Measurements from ENCODE around the gene MMP14. TPM values are rescaled to one million over a fixed set of nuclear protein-coding genes. Genes with fewer than 3 reads are reported as not detected.

MMP14 gene
- total and polyA plus RNA-seq, 12 donors, result 13.6 to 43.3 (median 21.8) TPM

GRCh38 chr14:22835505-22835904, 880 bp upstream of the MMP14 start:
- DNase-seq, result no peak
- peaks cover 0 to 43% (median 0%) of the 10 kb centered on the region in 9 donors for H3K36me3 ChIP-seq
- no peak overlapping the region for H3K4me3 ChIP-seq
- H3K4me1 ChIP-seq, result peaks cover 7 to 44% (median 34%) of the 10 kb centered on the region in 9 donors
- TF ChIP-seq, protein P1, sequence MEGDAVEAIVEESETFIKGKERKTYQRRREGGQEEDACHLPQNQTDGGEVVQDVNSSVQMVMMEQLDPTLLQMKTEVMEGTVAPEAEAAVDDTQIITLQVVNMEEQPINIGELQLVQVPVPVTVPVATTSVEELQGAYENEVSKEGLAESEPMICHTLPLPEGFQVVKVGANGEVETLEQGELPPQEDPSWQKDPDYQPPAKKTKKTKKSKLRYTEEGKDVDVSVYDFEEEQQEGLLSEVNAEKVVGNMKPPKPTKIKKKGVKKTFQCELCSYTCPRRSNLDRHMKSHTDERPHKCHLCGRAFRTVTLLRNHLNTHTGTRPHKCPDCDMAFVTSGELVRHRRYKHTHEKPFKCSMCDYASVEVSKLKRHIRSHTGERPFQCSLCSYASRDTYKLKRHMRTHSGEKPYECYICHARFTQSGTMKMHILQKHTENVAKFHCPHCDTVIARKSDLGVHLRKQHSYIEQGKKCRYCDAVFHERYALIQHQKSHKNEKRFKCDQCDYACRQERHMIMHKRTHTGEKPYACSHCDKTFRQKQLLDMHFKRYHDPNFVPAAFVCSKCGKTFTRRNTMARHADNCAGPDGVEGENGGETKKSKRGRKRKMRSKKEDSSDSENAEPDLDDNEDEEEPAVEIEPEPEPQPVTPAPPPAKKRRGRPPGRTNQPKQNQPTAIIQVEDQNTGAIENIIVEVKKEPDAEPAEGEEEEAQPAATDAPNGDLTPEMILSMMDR (IDR thresholded peaks at IDR 0.05), result no peak
- 71 to 79% methylated on average over 3 of the region's 3 CpGs for WGBS, 2 donors
- intact Hi-C loops (cut with DNase I), result no loop called here
- H3K9me3 ChIP-seq, result no peaks in the 10 kb centered on the region
- H3K27me3 ChIP-seq, result peaks cover 0 to 9% (median 0%) of the 10 kb centered on the region in 7 donors
- H3K27ac ChIP-seq, result peak overlapping the region in 6 of 10 donors; percentile 91 to 97 (median 94)
- no peak for ATAC-seq

DNA sequence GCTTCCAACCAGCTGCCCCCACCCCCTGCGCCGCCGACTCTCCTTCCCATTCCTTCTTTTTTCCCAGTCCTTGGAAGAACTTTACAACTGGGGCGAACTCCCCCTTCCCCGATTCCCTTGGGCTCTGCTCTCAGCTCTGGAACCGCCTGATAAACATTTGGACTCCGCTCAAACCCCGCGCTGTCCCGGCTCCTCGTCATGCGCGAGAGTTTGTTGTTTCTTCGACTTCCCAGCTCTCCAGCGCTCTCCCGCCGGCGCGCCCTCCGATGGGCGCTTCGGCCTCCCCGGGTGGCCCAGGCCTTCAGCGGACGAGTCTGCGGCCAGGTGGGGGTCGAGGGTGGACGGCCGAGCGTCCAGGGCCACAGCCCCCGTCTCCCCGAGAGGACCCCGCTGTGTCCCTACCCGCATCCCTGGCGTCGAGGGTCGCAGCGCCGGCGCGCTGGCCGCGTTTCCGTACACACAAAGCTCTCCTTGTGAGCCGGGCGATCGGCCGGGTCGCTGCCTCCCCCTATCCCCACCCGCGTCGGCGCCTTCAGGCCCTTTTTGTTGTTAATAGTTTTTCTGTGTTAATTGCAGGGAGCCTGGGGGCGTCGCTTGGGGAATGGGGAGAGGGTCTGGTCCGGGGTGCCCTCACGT, 847 bp downstream of the MMP14 start:
- Histone ChIP-seq H3K4me1 (peaks cover 7 to 47% (median 30%) of the 10 kb centered on the region in 9 donors), H3K9me3 (no peaks in the 10 kb centered on the region), H3K27ac (peak overlapping the region; percentile 86 to 98 (median 94)), H3K27me3 (peaks cover 0 to 9% (median 0%) of the 10 kb centered on the region in 7 donors), H3K36me3 (peaks cover 0 to 51% (median 8%) of the 10 kb centered on the region in 9 donors), H3K4me3 (peak overlapping the region; percentile 59 to 96 (median 88))
- WGBS, 2 donors, result 1 to 2% methylated on average over 56 to 57 of the region's 57 CpGs
- TF ChIP-seq, protein P1 (IDR thresholded peaks at IDR 0.05), result peak in 3 of 9 donors; percentile 12 to 25 (median 24)
- intact Hi-C loops (cut with DNase I), result loop anchor here in 3 of 10 donors (1.0 to 2.0 kb wide), 3 partner anchors 8 to 16 kb away; partner anchors contain the start of gene MRPL52 (in 1 of the 3)
- ATAC-seq (peak; percentile 66 to 83 (median 75)), DNase-seq (peak; percentile 73 to 81)

GRCh38 chr14:22837750-22838538, 1.6 kb downstream of the MMP14 start:
- TF ChIP-seq, protein P1 (IDR thresholded peaks at IDR 0.05), result no peak
- DNase-seq, result peak; percentile 45 to 70
- intact Hi-C loops (cut with DNase I), result loop anchor here in 3 of 10 donors (1.0 to 2.0 kb wide), 3 partner anchors 9 to 15 kb away; partner anchors contain the start of gene MRPL52 (in 1 of the 3)
- peak; percentile 18 to 49 (median 42) for ATAC-seq
- no peaks in the 10 kb centered on the region for H3K9me3 ChIP-seq
- peak overlapping the region; percentile 59 to 96 (median 88) for H3K4me3 ChIP-seq
- peaks cover 0 to 9% (median 0%) of the 10 kb centered on the region in 7 donors for H3K27me3 ChIP-seq
- H3K27ac ChIP-seq, result peak overlapping the region; percentile 86 to 98 (median 94)
- peaks cover 7 to 47% (median 30%) of the 10 kb centered on the region in 9 donors for H3K4me1 ChIP-seq
- peaks cover 0 to 51% (median 9%) of the 10 kb centered on the region in 9 donors for H3K36me3 ChIP-seq
- WGBS, 2 donors, result 23 to 34% methylated on average over 25 of the region's 25 CpGs

GRCh38 chr14:22838631-22839041, 2.3 kb downstream of the MMP14 start:
- Histone ChIP-seq H3K4me1 (peaks cover 7 to 47% (median 30%) of the 10 kb centered on the region in 9 donors), H3K36me3 (peaks cover 0 to 51% (median 10%) of the 10 kb centered on the region in 9 donors), H3K27me3 (peaks cover 0 to 9% (median 0%) of the 10 kb centered on the region in 7 donors), H3K9me3 (no peaks in the 10 kb centered on the region), H3K4me3 (peak overlapping the region in 9 of 10 donors; percentile 59 to 96 (median 88)), H3K27ac (peak overlapping the region in 9 of 10 donors; percentile 86 to 98 (median 94))
- ATAC-seq (peak in 6 of 8 donors; percentile 6 to 45 (median 18)), DNase-seq (peak in 1 of 2 donors; percentile 23)
- intact Hi-C loops (cut with DNase I), result no loop called here
- TF ChIP-seq, protein P1 (IDR thresholded peaks at IDR 0.05), result no peak
- 37 to 57% methylated on average over 6 of the region's 6 CpGs for WGBS, 2 donors

All from heart right ventricle (tissue), 16 donors.